ENCODE measurements around the gene HSPB1. TPM values are rescaled to one million over a fixed set of nuclear protein-coding genes. Genes with fewer than 3 reads are reported as not detected.

HSPB1 gene
- total and polyA plus RNA-seq, 2 donors (not counting 1 experiment from before 2014, with no cell fraction given), result 34.0 to 343 TPM

DNA sequence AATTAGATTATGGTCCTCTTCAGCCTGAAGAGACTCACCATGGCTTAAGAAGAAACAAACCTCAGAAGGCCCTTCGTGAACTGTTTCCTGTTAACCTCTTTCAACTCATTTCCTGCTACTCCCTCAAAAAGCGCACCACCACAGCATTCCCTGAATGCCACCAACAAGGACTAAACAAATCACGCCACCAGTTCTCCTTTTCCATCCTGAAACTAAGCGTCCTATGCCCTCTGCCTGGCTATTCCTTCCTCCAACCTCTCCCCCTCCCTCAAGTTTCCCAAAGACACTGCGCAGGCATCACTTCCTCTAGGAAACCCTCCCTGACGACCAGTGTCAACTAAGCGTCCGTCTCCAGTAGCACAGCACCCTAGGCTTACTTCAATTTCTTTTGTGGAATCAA is 44.3 kb downstream of the HSPB1 start:
- Histone ChIP-seq H3K27me3 (replicated peaks in 1 of 4; ENCODE audit: control extremely low read depth in 1 of 4, control insufficient read depth in 3 of 4, insufficient read depth in 4 of 4, low read length in 3 of 4) (no peaks in the 10 kb centered on the region), H3K27ac (ENCODE audit: low read length in 2 of 2) (no peak overlapping the region), H3K4me3 (ENCODE audit: control extremely low read depth in 1 of 5, extremely low read depth in 1 of 5, insufficient read depth in 1 of 5, low read depth in 2 of 5, low read length in 4 of 5) (no peak overlapping the region), H3K9me3 (ENCODE audit: control extremely low read depth in 1 of 3, control insufficient read depth in 2 of 3, insufficient read depth in 1 of 3, low read length in 2 of 3) (no peaks in the 10 kb centered on the region), H2AFZ (ENCODE audit: insufficient read depth, low read depth, low read length, poor library complexity, severe bottlenecking) (no peak overlapping the region), H3K9ac (ENCODE audit: low read length) (no peak overlapping the region), H4K20me1 (ENCODE audit: control insufficient read depth, insufficient read depth, low read length, poor library complexity, severe bottlenecking) (peaks cover 95% of the 10 kb centered on the region), H3K79me2 (ENCODE audit: control insufficient read depth, insufficient read depth, low read length) (peaks cover 99% of the 10 kb centered on the region), H3K36me3 (replicated peaks in 1 of 2; ENCODE audit: control extremely low read depth in 1 of 2, control insufficient read depth in 1 of 2, extremely low read depth in 1 of 2, insufficient read depth in 2 of 2, low read length in 1 of 2) (peaks cover 6 to 73% of the 10 kb centered on the region in 2 experiments), H3K4me2 (replicated peaks; ENCODE audit: low read depth, low read length, poor library complexity, severe bottlenecking) (no peak overlapping the region), H3K4me1 (ENCODE audit: control insufficient read depth in 2 of 2, insufficient read depth in 2 of 2, low read length in 2 of 2) (no peaks in the 10 kb centered on the region)
- no peak for DNase-seq
- peaks cover 25% of the 10 kb centered on the region for H3K4me1 Mint-ChIP-seq
- no peak overlapping the region for H3K4me3 Mint-ChIP-seq
- intact Hi-C loops (cut with micrococcal nuclease), result no loop called here
- 82% methylated on average over 8 of the region's 8 CpGs for WGBS (ENCODE audit: insufficient coverage)
- ChIA-PET CTCF (no interaction called here), POLR2A (no interaction called here)
- H3K27me3 Mint-ChIP-seq, result no peaks in the 10 kb centered on the region
- TF ChIP-seq EZH2 (IDR thresholded peaks at IDR 0.05; ENCODE audit: borderline replicate concordance, insufficient read depth, low read depth, low read length, poor library complexity, severe bottlenecking), result no peak
- no peak for ATAC-seq (ENCODE audit: low read depth)
- H3K9me3 Mint-ChIP-seq (ENCODE audit: insufficient read depth), result no peaks in the 10 kb centered on the region
- H3K27ac Mint-ChIP-seq, result no peak overlapping the region

DNA sequence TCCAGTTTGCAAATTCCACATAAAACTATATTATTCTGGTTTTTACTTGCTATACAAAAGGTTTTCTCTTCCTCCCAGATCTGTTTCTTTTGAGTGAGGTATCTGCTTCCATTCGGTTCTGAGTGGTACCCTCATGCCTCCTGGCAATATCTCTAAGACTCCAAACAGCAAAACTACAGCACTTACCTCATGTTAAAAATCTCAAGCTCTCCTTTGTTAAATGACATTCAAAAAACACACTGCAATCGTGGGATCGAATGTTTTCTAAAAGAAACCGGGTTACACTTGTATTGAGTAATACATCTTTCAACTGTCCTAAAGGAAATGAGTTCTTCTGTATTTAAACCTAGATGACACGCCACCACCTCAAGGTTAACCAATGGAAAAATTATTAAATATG is 45.2 kb downstream of the HSPB1 start:
- ATAC-seq (ENCODE audit: low read depth), result no peak
- peaks cover 5 to 67% of the 10 kb centered on the region in 2 experiments for H3K36me3 ChIP-seq (replicated peaks in 1 of 2; ENCODE audit: control extremely low read depth in 1 of 2, control insufficient read depth in 1 of 2, extremely low read depth in 1 of 2, insufficient read depth in 2 of 2, low read length in 1 of 2)
- no peaks in the 10 kb centered on the region for H3K9me3 Mint-ChIP-seq (ENCODE audit: insufficient read depth)
- no peaks in the 10 kb centered on the region for H3K9me3 ChIP-seq (ENCODE audit: control extremely low read depth in 1 of 3, control insufficient read depth in 2 of 3, insufficient read depth in 1 of 3, low read length in 2 of 3)
- H3K4me1 Mint-ChIP-seq, result peaks cover 26% of the 10 kb centered on the region
- H3K27ac ChIP-seq (ENCODE audit: low read length in 2 of 2), result no peak overlapping the region
- TF ChIP-seq, protein P1, sequence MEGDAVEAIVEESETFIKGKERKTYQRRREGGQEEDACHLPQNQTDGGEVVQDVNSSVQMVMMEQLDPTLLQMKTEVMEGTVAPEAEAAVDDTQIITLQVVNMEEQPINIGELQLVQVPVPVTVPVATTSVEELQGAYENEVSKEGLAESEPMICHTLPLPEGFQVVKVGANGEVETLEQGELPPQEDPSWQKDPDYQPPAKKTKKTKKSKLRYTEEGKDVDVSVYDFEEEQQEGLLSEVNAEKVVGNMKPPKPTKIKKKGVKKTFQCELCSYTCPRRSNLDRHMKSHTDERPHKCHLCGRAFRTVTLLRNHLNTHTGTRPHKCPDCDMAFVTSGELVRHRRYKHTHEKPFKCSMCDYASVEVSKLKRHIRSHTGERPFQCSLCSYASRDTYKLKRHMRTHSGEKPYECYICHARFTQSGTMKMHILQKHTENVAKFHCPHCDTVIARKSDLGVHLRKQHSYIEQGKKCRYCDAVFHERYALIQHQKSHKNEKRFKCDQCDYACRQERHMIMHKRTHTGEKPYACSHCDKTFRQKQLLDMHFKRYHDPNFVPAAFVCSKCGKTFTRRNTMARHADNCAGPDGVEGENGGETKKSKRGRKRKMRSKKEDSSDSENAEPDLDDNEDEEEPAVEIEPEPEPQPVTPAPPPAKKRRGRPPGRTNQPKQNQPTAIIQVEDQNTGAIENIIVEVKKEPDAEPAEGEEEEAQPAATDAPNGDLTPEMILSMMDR (IDR thresholded peaks at IDR 0.05), result no peak
- TF ChIP-seq EZH2 (IDR thresholded peaks at IDR 0.05; ENCODE audit: borderline replicate concordance, insufficient read depth, low read depth, low read length, poor library complexity, severe bottlenecking), result no peak
- no peak for DNase-seq
- peaks cover 99% of the 10 kb centered on the region for H3K79me2 ChIP-seq (ENCODE audit: control insufficient read depth, insufficient read depth, low read length)
- no peak overlapping the region for H2AFZ ChIP-seq (ENCODE audit: insufficient read depth, low read depth, low read length, poor library complexity, severe bottlenecking)
- peaks cover 95% of the 10 kb centered on the region for H4K20me1 ChIP-seq (ENCODE audit: control insufficient read depth, insufficient read depth, low read length, poor library complexity, severe bottlenecking)
- no CpG with 5 or more reads among the region's 5 CpGs for WGBS (ENCODE audit: insufficient coverage)
- H3K4me2 ChIP-seq (replicated peaks; ENCODE audit: low read depth, low read length, poor library complexity, severe bottlenecking), result no peak overlapping the region
- intact Hi-C loops (cut with micrococcal nuclease), result no loop called here
- no peaks in the 10 kb centered on the region for H3K4me1 ChIP-seq (ENCODE audit: control insufficient read depth in 2 of 2, insufficient read depth in 2 of 2, low read length in 2 of 2)
- POLR2A ChIA-PET, result no interaction called here
- CTCF ChIA-PET, result no interaction called here
- H3K4me3 Mint-ChIP-seq, result no peak overlapping the region
- H3K27me3 ChIP-seq (replicated peaks in 1 of 4; ENCODE audit: control extremely low read depth in 1 of 4, control insufficient read depth in 3 of 4, insufficient read depth in 4 of 4, low read length in 3 of 4), result no peaks in the 10 kb centered on the region
- no peaks in the 10 kb centered on the region for H3K27me3 Mint-ChIP-seq
- H3K4me3 ChIP-seq (ENCODE audit: control extremely low read depth in 1 of 5, extremely low read depth in 1 of 5, insufficient read depth in 1 of 5, low read depth in 2 of 5, low read length in 4 of 5), result no peak overlapping the region
- no peak overlapping the region for H3K27ac Mint-ChIP-seq
- no peak overlapping the region for H3K9ac ChIP-seq (ENCODE audit: low read length)
